GM18499 (cell line): ENCODE data around the gene CDK11B.
"Not testable (repeated sequence)": the region's sequence is repeated elsewhere in the genome, so short reads cannot be mapped to it uniquely, and the experiment has no call there.

Experiments
- ATAC-seq: cut with Tn5 transposase; IDR thresholded peaks from one replicate; pipeline ENCODE4 v1.9.1; 2021; ENCODE audit warnings: moderate number of reproducible peaks; ENCODE audit not compliant: insufficient read depth, unreplicated experiment

Gene CDK11B

DNA sequence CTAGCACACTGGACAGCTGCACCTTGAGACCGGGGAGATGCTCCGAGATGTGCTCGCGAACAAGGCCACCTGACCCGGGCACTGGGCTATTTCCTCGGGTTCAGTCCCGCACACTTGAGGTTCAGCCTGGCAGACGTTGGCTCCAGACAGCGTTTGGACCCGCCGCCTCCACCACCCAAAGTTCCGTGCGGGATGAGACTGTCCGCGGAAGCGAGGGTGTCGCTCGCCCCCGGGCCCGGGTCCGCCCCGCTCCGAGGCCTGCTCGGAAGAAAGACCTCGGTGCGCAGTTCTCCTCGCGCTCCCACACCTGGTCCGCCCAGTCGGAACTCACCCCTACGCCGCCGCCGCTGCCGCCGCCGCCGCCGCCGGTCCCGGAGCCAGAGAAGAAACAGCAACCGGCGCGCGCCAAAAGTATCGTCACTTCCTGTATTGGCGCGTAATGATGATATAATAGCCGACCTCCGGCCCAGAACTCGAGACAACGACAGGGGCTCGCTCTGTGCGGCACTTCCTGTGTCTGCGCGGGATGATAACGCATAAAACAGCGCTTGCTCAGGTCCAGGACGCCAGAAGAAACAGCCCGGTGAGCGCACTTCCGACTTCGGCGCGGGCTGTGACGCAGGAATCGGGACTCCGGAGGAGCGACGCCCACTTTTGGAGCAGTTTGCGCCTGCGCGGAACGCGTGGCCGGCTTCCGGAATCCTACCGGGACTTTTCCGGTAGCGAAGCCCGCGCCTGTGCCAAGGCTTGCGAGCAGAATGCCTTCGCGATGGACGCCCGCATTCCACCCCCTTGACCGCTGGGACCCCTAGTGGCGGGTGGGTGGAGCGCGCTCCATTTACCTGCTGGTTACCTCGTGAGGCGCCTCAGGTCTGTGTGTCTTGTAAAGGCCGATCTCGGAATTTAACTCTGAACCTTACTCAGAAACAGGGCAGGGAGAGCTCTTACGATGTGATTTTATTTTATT, at the start of gene CDK11B:
Gene CDK11B, minus strand, starts transcription at position 422 of the 967 bp plus-strand sequence. CDS start 1,519 bp downstream, outside the sequence.
- ATAC-seq = peak; percentile 71

DNA sequence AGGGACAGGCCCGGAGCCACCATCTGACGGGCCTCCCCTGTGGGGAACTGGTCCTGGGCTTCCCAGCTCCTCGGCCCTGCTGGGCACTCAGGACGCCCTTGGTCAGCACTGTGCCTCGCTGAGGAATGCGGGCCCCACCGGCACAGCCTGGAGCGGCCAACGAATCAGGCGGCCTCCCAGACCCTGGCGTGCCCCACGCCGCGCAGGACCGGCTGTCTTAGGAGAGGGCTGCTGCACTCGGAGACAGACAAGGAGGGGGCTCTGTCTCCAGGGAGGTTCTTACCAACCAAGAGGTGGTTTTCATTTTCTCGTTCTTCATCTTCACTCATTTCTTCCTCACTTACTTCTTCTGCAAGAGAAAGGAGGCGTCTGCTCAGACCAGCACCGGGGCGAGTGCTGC, 49.1 kb upstream of the CDK11B start:
- not testable (repeated sequence) for ATAC-seq

DNA sequence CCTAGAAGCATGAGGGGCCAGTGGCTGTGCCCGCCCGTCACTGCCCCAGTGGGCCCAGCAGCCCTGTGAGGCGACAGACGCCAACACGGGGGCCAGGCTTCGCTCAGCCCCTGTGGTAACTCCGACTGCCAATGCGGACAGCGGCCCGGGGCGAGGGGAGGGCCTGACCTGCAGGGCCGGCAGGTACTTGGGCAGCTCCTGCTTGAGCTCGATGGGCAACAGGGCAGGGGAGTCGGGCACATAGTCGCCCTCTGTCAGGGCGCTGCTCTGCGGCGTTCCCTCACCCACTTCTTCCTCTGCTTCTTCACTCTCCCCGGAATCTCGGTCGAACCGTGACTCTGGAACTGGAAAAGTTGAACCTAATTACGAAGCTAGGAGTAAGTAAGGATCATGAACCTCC, 48.4 kb upstream of the CDK11B start:
- ATAC-seq = not testable (repeated sequence)

DNA sequence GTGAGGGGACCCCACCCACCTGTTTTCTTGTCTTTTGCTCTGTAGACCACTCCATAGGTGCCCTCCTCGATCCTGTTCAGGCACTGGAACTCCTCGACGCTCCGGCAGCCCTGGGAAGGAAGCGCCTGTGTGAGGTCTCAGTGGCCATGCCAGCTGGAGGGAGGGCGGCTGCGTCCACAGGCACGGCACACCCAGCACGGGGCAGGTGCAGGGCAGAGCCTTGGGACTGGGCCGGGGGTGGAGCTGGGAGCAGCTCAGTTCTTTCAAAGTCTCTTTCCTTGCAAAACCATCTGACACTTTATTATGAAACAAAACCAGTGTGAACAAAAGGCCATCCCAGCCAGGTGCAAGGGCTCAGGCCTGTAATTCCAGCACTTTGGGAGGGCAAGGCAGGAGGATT, 46.8 kb upstream of the CDK11B start:
- ATAC-seq = not testable (repeated sequence)

DNA sequence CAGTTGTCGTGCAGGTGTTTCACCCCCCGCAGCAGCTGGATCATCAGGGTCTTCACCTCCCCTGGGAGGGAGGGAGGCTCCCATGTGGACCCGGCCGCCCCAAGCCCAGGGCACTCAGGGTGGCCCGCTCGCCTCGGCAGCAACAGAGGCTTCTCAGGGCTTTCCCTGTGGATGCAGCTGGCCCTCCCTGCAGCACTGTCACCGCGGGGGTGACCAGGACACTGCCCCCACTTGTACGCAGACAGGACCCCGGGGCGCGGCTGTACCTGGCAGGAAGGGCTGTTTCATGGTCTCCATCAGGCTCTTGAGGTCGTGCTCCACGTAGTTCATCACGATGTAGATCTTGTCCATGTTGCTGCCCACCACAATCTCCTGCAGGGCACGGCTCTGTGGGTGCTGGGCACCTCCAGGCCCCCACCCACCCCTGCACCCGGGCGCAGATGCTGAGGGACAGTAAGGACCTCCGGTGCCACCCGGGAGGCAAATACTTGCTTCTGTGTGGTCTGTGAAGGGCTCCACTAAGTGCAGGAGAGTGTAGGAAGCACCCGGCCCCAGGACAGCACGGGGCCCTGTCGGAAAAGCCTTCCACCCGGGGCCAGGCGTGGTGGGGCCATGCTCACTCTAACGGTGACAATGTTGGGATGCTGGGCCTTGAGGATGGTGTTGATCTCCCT, 45.6 kb upstream of the CDK11B start:
- ATAC-seq = not testable (repeated sequence)

DNA sequence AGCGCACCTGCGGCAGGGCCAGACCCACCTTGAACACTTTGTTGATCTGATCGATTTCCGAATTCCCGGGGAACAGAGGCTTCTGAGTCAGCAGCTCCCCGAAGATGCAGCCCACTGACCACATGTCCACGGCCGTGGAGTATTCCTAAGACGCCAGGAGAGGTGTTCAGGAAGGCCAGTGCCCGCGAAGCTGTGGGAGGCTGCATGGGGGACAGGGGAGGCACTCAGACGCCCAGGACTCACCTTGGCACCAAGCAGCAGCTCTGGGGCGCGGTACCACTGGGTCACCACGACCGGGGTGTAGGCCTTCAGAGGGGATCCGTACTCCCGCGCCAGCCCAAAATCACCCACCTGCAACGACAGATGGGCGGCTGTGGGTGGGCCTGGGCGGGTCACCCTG, 45.0 kb upstream of the CDK11B start:
- no peak for ATAC-seq

DNA sequence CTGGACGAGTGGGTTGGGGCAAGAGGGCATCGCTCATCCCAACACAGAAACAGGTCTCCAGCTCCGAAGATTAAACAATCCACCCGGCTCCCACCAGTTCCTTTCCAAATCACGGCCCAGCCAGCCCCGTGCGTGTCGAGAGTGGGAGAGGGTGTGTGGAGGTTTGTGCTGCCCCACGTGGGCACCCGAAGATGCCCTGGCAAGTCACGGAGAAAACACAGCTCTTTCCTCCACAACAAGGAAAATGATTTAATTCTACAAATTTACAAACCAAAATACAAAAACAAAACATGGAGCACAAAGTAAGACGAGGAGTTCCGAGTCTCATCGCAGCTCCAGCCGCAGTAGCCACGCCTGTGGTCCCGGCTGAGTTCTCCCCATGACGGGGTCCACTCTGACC, 43.7 kb upstream of the CDK11B start:
- ATAC-seq = not testable (repeated sequence)

DNA sequence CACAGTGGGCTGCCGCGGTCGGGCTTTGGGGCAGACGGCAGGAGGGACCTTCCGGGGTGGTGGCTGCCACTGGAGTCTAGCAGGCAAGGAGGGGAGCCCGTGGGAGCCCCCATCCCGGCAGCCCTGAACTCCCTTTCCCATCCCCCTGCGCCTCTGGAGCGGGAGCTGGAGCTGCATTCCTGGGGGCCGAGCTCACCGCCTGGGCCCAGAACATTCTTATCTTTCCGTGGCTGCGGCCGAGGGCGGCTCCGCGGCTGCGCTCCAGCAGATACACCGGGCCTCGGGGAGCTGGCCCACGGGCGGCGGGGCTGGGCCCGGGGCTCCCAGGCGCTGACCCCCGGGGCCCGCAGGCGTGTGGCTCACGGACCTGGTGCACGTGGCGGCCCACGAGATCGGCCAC, 41.8 kb upstream of the CDK11B start:
- ATAC-seq = not testable (repeated sequence)

DNA sequence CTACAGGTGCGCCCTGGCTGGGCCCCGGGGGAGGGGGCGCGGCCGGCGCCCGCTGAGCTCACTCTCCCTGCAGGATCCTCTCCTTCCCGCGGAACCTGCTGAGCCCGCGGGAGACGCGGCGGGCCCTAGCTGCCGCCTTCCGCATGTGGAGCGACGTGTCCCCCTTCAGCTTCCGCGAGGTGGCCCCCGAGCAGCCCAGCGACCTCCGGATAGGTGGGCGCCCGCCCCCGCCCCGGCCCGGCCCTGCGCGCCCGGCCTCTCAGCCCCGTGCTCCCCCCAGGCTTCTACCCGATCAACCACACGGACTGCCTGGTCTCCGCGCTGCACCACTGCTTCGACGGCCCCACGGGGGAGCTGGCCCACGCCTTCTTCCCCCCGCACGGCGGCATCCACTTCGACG, 41.3 kb upstream of the CDK11B start:
- not testable (repeated sequence) for ATAC-seq

DNA sequence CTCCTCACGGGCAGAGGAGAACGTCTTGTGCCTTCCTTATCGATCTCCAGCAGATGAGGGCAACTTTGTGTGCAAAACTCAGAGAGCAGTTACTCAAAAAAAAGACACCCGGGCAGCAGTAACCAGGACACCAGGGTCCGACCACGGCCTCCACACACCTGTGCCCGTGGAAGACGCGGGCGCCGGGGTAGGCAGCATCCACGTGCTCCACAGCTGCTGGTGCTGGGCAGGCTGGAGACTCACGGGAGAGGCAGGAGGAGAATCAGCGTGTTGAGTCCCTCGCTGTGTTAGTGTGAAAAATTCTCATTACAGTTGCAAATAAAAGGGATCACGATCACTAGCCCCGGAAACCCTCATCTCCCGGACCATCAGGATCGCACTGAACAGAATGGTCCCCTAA, 40.3 kb upstream of the CDK11B start:
- ATAC-seq = not testable (repeated sequence)

DNA sequence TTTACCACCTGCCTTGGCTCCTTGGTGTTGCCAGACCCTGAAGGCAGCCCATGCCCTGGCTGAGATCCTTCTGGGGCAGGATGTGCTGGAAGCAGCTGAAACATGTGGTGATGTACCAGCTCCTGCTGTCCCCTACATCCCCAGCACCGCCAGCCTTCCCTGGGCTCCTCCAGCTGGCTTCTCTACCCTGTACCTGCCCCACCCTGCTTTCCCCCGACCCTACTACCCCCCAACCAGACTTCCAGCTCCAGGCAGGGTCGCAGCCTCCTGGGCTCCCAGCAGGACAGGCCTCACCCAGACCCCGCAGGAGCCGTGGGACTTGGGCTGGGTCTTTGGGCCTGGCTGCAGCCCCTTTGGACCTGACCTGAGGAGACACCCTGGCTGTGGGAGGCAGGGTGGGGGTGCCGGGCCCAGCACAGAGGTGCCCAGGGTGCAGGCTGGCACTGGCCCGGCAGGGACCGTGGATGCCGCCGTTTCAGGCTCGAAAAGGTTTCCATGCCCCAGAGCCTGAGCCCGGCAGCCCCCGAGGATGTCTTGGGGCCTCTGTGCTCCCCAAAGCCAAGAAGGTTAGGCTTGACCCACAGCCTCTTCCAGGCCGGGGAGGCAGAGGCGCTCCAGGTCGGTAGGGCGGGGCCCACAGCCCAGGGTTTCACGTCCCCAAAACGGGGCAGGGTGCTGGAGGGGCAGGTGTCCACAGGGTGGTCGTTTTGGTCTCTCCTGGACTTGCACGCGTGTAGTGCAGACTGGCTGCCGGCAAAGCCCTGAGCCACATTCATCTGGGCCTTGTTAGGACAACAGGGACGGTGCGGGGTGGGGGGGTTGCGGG, 38.8 kb upstream of the CDK11B start:
- not testable (repeated sequence) for ATAC-seq

DNA sequence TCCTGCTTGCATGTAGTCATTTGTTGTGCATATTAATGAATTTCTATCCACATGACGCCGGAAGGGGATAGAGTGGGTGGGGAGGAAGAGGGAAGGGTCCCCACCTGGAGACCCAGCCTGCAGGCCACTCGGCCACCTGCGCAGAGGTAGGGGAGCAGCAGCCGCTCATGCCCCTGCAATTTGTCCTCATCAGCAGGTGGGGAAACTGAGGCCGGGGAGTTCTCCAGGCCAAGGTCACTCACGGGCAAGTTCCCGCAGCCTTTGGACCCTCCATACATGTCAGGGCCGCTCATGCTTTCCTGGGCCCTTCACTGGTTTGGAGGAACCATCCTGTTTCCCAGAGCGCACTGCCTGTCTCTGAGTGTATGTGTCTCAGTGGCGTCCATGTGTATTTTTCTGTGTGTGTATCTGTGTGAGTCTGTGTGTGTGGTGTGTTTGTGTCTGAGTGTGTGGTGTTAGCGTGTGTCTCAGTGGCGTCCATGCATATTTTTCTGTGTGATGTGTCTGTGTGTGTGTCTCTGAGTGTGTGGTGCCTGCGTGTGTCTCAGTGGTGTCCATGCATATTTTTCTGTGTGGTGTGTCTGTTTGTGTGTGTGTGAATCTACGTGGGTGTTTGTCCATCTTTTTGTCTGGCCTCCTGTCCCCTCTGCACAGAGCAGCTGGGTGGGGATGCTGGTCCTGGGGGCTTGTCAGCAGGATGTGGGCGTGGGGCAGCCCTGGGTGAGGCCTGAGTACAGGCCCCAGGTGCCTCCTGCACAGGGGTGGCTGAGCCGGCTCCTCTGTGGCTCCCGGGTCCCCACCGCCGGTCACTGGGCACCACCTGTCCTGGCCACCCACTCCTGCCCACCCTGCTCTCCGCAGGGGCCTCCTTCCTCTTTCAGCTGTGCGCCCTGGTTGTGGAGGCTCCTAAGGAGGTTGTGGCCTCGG, 37.9 kb upstream of the CDK11B start:
- not testable (repeated sequence) for ATAC-seq

DNA sequence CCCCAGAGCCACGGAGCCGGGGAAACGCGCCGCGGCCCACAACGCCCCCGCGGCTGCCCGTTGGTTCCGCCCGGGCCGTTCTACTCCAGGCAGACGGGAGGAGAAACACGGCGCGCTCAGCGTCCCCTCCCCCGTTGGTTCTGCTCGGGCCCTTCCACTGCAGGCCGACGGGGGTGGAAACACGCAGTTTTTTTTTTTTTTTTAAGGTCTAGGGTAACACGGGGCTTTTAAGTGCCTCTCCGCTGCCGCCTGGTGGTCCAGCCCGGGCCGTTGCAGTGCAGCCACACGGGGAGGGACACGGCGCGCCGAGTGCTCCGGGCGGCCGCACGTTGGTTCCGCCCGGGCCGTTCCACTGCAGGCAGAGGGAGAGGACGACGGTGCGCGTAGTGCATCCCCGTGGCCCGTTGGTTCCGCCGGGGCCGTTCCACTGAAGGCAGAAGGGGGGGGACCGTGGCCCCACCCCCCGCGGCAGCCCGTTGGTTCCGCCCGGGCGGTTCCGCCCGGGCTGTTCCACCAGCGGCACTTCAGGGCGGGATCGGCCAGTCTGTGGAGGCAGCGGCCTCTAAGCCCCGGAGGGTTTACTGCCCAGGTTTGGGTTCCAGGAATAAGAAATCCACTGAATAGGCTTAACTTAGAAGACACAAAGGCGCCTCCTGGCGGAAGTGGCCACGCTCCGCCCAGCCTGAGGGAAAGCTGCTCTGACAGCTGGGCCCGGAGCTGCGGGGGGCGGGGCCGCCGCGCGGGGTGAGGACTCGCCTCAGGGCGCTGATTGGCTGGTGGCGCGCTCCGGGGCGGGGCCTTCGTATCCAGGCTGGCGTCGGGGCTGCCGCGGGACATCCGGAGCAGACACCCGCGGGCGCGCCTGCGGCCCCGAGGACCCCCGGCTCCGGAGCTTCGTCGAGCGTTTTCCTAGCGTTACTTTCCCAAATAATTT, 34.2 kb upstream of the CDK11B start, which contains the start of gene SLC35E2B:
Gene SLC35E2B, minus strand, starts transcription at position 82 of the 934 bp plus-strand sequence. CDS start 16,096 bp downstream, outside the sequence.
- peak; percentile 53 for ATAC-seq

DNA sequence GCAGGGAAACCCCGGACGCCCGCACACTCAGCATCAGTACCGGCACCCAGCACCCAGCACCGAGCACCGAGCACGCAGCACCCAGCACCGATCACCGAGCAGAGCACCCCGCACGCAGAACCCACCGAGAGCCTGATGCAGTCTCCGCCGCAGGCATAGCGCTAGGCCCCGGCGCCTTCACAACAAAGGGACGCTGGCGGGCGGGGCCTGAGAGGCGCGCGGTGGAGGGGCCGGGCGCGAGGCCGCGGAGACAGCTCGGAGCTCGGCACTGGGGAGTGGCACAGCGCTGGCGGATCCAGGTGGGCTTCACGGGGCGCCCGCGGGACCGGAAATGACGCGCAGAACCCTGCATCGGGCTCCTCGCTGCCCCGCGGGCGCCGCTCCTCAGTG, 33.5 kb upstream of the CDK11B start:
- not testable (repeated sequence) for ATAC-seq

DNA sequence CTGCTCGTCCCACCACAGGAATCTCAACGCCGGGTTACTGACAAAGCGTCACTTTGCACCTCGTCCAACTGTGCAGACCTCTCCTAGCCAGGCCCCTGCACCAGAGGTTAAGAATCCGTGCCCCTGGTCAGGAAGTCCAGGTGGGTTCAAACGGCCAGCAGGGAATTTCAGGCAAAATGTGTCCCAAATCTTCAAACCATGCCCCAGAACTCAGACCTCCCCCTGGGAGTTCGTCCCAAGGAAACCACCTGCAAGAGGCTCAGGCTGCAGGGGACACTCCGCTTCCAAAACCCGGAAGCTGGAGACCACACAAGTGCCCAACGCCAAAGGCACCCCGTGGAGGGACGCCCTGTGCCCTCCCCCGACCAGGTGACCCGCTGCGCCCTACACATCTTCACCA, 32.6 kb upstream of the CDK11B start:
- not testable (repeated sequence) for ATAC-seq

DNA sequence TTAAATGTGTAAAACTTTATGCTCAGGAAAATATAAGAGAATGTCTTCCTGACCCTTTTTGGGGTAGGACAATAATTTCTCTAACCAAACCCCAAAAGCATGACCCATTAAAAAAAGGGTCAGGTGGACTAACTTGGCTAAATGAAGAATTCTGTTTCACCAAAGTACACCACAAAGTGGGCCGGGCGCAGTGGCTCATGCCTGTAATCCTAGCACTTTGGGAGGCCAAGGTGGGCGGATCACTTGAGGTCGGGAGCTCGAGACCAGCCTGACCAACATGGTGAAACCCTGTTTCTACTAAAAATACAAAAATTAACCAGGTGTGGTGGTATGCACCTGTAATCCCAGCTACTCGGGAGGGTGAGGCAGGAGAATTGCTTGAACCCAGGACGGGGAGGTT, 30.7 kb upstream of the CDK11B start:
- ATAC-seq = not testable (repeated sequence)

DNA sequence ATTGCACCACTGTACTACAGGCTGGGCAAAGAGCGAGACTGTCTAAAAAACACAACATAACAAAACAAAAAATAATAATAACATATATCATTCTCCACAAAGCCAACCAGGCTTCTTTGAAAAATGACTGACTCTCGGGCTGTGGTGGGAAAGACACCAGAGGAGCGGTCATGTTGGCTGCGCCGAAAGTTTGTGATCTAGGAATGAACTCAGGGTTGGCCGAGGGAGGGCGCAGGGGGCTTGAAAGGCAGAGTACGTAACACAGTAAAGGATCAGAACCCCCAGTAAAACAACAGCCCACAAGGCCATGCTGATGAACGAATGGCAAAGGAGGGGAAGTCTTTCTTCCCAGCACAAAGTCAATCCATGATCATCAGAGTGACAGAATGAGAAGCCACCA, 29.0 kb upstream of the CDK11B start:
- no peak for ATAC-seq

DNA sequence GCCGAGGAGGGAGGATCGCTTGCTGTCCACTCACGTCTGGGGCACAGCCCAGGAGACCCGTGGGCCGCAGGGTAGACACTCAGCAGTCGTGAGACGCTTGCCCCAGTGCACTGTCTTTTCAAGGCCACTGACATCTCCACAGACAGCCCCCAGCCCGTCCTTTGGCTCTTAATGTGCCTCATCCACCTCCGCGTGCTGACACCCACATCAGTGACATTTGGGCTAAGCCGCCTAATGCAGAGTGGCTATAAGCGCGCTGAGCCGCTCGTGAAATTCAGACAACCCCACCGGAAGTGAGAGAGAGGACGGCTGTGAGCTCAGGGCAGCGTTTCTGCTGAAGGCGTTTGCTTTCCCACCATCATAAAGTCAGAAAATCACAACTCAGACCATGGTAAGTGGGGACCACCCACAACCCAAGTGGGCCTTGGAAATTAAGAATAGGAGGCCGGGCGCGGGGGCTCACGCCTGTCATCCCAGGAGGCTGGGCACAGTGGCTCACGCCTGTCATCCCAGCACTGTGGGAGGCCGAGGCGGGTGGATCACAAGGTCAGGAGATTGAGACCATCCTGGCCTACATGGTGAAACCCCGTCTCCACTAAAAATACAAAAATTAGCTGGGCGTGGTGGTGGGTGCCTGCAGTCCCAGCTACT, 25.4 kb upstream of the CDK11B start:
- no peak for ATAC-seq
